K562 treated with DMSO at 1 percent for 4 hours (cell line): Measurements from ENCODE around the gene RITA1. TPM values are rescaled to one million over a fixed set of nuclear protein-coding genes. Genes with fewer than 3 reads are reported as not detected.

Source experiments
- total RNA-seq: library from RNA; unstranded; fragments of 300-600 nt; gene quantifications from 2 replicates; pipeline ENCODE4 v1.2.3, GENCODE V29; 2022; ENCODE audit not compliant: insufficient read depth

RITA1 gene
- 27.0 and 29.0 TPM in 2 replicates for total RNA-seq

GRCh38 chr12:113185180-113186032 is at the start of gene RITA1, which contains the start of gene DDX54:
TSS of gene RITA1 (plus strand) at chr12:113185721. CDS start at chr12:113186747, 1,026 bp downstream.
TSS of gene DDX54 (minus strand) at chr12:113185478. CDS start at chr12:113185451, 27 bp downstream.

GRCh38 chr12:113149361-113150150 is 36.0 kb upstream of the RITA1 start, which contains the start of gene CFAP73:
TSS of gene CFAP73 (plus strand) at chr12:113149724. CDS start at chr12:113149858, 134 bp downstream.

DNA sequence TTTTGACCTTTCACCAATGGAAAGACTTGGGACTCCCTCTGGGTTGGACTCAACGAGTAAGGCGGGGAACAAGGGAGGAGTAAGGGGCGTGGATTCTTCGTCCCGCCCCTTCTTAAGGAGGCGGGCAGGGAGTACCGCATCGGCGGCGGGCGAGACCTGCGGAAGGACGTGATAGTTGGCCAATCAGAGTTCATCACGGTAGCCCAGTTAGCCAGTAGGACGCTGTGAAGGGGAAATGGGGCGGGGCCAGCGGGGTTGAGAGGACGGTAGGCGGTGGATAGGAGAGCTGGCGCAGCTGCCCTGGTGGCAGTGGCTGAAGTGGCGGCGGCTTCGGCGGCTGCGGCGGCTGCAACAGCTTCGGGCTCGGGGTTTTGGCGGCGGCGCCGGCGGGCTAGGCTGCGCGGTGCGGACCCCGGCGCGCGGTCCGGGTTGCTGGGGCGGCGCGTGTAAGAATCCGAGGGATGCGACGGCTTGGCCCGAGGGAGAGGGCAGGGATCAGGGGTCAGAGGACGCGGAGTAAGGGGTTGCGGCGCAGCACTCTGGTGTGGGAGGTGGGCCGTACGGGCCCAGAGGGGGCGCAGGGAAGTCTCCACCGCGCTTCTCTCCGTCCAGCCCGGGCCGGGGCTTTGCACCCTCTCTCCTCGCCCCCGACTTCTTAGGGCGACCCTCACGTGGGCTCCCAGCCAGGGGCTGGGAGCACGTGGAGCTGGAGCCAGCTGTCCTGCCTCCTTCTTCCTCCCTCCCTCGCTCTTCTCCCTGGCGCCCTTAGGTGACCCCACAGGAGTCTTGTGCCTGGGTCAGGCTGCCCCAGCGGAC is 35.9 kb downstream of the RITA1 start, which contains the start of gene TPCN1:
Gene TPCN1 (plus strand): TSS at position 284 of the 816 bp plus-strand sequence. CDS start 5,389 bp downstream, outside the sequence.

Other genes with a start within 250 kb of the RITA1 start
- gene OAS3, start 247.2 kb upstream of the RITA1 start, total RNA-seq: 6.3 and 11.4 TPM in 2 replicates
- gene OAS2, start 207.2 kb upstream of the RITA1 start, total RNA-seq: not detected in 2 replicates
- gene DTX1, start 129.0 kb upstream of the RITA1 start, total RNA-seq: not detected in 2 replicates
- not detected in 2 replicates for gene RASAL1, start 50.0 kb upstream of the RITA1 start, total RNA-seq
- gene CFAP73, start 36.0 kb upstream of the RITA1 start, total RNA-seq: 0.47 TPM in 1 of 2 replicates, not detected in the other
- gene DDX54, start 243 bp upstream of the RITA1 start, total RNA-seq: 70.7 and 79.5 TPM in 2 replicates
- gene TPCN1, start 35.7 kb downstream of the RITA1 start, total RNA-seq: 25.6 and 35.8 TPM in 2 replicates
- 27.0 and 35.2 TPM in 2 replicates for gene SLC8B1, start 149.4 kb downstream of the RITA1 start, total RNA-seq
- gene PLBD2, start 172.9 kb downstream of the RITA1 start, total RNA-seq: 41.4 and 43.2 TPM in 2 replicates
- gene SDS, start 218.2 kb downstream of the RITA1 start, total RNA-seq: 1.2 and 1.8 TPM in 2 replicates
- gene SDSL, start 236.7 kb downstream of the RITA1 start, total RNA-seq: 12.5 and 22.2 TPM in 2 replicates